Measurements from ENCODE around the gene POLR2B.

- TF ChIP-seq CTCF (conservative IDR thresholded peaks at IDR 0.05; ENCODE audit: low read length), result no peak
- TF ChIP-seq EZH2phosphoT487 (IDR thresholded peaks at IDR 0.05; ENCODE audit: borderline replicate concordance, low read depth, low read length), result no peak
Observed at GRCh38 chr4:56995525-56995924, 16.8 kb downstream of the POLR2B start.

Measured in OCI-LY7 (cell line).